CD4-positive, CD25-positive, alpha-beta regulatory T cell (primary cell): ENCODE results near the gene REEP3. TPM values are rescaled to one million over a fixed set of nuclear protein-coding genes. Genes with fewer than 3 reads are reported as not detected.

Source experiments
- ATAC-seq, 2 donors: fragments of 150-1000 bp; cut with Tn5 transposase; one replicate each; pipeline ENCODE4 v1.10.0; 2021; ENCODE audit warnings: low read depth in 2 of 2, moderate number of reproducible peaks in 2 of 2, moderate library complexity in 1 of 2
- DNase-seq, 3 donors: peaks; one replicate each; pipeline versions ENCODE4 v3.0.0 to v3.0.0-alpha.2; 2012 to 2022; ENCODE audit warnings: mixed read lengths in 1 of 3
- H3K27ac ChIP-seq: one replicate; pipeline ENCODE4 v1.7.0; 2013; ENCODE audit warnings: mild to moderate bottlenecking, low read length; ENCODE audit not compliant: insufficient read depth, poor library complexity, severe bottlenecking
- H3K27me3 ChIP-seq: one replicate; pipeline ENCODE4 v1.7.0; 2013; ENCODE audit warnings: low read length; ENCODE audit not compliant: control insufficient read depth, insufficient read depth
- H3K36me3 ChIP-seq: one replicate; pipeline ENCODE4 v1.7.0; 2013; ENCODE audit warnings: mild to moderate bottlenecking, low read length, moderate library complexity; ENCODE audit not compliant: control insufficient read depth, insufficient read depth
- H3K4me1 ChIP-seq: 2 replicates; pipeline ENCODE4 v1.7.0; 2013; ENCODE audit warnings: mild to moderate bottlenecking, low read length; ENCODE audit not compliant: insufficient read depth, control insufficient read depth, poor library complexity, severe bottlenecking
- H3K4me3 ChIP-seq: one replicate; pipeline ENCODE4 v1.7.0; 2013; ENCODE audit warnings: low read depth, mild to moderate bottlenecking, low read length, moderate library complexity
- H3K9me3 ChIP-seq, 2 experiments: 1 replicate in 1 of 2; 2 replicates in 1 of 2; pipeline ENCODE4 v1.7.0; 2013; ENCODE audit warnings: low read length in 2 of 2, mild to moderate bottlenecking in 1 of 2, moderate library complexity in 1 of 2; ENCODE audit not compliant: control insufficient read depth in 2 of 2
- H3K27ac Mint-ChIP-seq, 3 donors: one replicate each; pipeline ENCODE4 v1.8.0; 2020 to 2022; ENCODE audit warnings: mild to moderate bottlenecking in 3 of 3, mixed read lengths in 3 of 3, moderate library complexity in 2 of 3
- H3K27me3 Mint-ChIP-seq: one replicate; pipeline ENCODE4 v1.8.0; 2022; ENCODE audit warnings: mild to moderate bottlenecking, mixed read lengths
- H3K36me3 Mint-ChIP-seq: one replicate; pipeline ENCODE4 v1.8.0; 2020; ENCODE audit warnings: mixed read lengths
- H3K4me1 Mint-ChIP-seq, 4 donors: one replicate each; pipeline ENCODE4 v1.8.0; 2020 to 2022; ENCODE audit warnings: mixed read lengths in 4 of 4, mild to moderate bottlenecking in 1 of 4
- H3K4me3 Mint-ChIP-seq, 4 donors: one replicate each; pipeline ENCODE4 v1.8.0; 2020 to 2022; ENCODE audit warnings: mild to moderate bottlenecking in 4 of 4, mixed read lengths in 4 of 4, moderate library complexity in 3 of 4
- H3K9me3 Mint-ChIP-seq, 7 donors: one replicate each; pipeline ENCODE4 v1.8.0; 2020 to 2022; ENCODE audit warnings: mixed read lengths in 7 of 7, mild to moderate bottlenecking in 3 of 7, moderate library complexity in 2 of 7
- polyA plus RNA-seq, 4 donors: library from polyadenylated mRNA; unstranded; fragments of 300-500 nt; fragmentation: Illumina TruSeq; gene quantifications; one replicate each; pipeline ENCODE4 v1.2.3, GENCODE V29; 2021
- total RNA-seq: library from RNA; stranded (reverse); gene quantifications from one replicate; pipeline ENCODE4 v1.2.3, GENCODE V29; 2022

REEP3 gene
- total and polyA plus RNA-seq, 5 donors from 2014 or later: 12.7 to 21.2 (median 17.6) TPM

GRCh38 chr10:63633677-63634487, 112.7 kb downstream of the REEP3 start:
- H3K36me3 Mint-ChIP-seq: no peaks in the 10 kb centered on the region
- Histone ChIP-seq H3K9me3 (no peaks in the 10 kb centered on the region), H3K27me3 (no peaks in the 10 kb centered on the region), H3K4me3 (no peak overlapping the region), H3K27ac (no peak overlapping the region), H3K4me1 (peaks cover 16% of the 10 kb centered on the region), H3K36me3 (no peaks in the 10 kb centered on the region)
- H3K9me3 Mint-ChIP-seq: peaks cover 0 to 1% (median 0%) of the 10 kb centered on the region in 7 donors
- no peak for ATAC-seq
- DNase-seq: no peak
- H3K27me3 Mint-ChIP-seq: no peaks in the 10 kb centered on the region
- H3K4me1 Mint-ChIP-seq: peaks cover 0 to 17% (median 13%) of the 10 kb centered on the region in 4 donors
- H3K27ac Mint-ChIP-seq: peak overlapping the region in 1 of 3 donors; percentile 0
- peak overlapping the region in 2 of 4 donors; percentile 16 to 70 for H3K4me3 Mint-ChIP-seq

GRCh38 chr10:63634488-63635065, 113.4 kb downstream of the REEP3 start:
- Histone ChIP-seq H3K27ac (no peak overlapping the region), H3K9me3 (no peaks in the 10 kb centered on the region), H3K36me3 (no peaks in the 10 kb centered on the region), H3K4me1 (peaks cover 10% of the 10 kb centered on the region), H3K4me3 (no peak overlapping the region), H3K27me3 (no peaks in the 10 kb centered on the region)
- Mint-ChIP-seq H3K27me3 (no peaks in the 10 kb centered on the region), H3K27ac (no peak overlapping the region), H3K36me3 (no peaks in the 10 kb centered on the region), H3K4me1 (peaks cover 0 to 10% (median 6%) of the 10 kb centered on the region in 4 donors), H3K4me3 (no peak overlapping the region), H3K9me3 (peaks cover 0 to 1% (median 0%) of the 10 kb centered on the region in 7 donors)
- no peak for DNase-seq
- ATAC-seq: no peak

- Histone ChIP-seq H3K9me3 (no peaks in the 10 kb centered on the region), H3K4me1 (no peaks in the 10 kb centered on the region), H3K36me3 (no peaks in the 10 kb centered on the region), H3K27ac (no peak overlapping the region), H3K27me3 (no peaks in the 10 kb centered on the region), H3K4me3 (no peak overlapping the region)
- Mint-ChIP-seq H3K36me3 (no peaks in the 10 kb centered on the region), H3K4me3 (no peak overlapping the region), H3K4me1 (no peaks in the 10 kb centered on the region), H3K27ac (no peak overlapping the region), H3K9me3 (peaks cover 0 to 1% (median 0%) of the 10 kb centered on the region in 7 donors), H3K27me3 (no peaks in the 10 kb centered on the region)
- ATAC-seq (no peak), DNase-seq (no peak)
Observed at GRCh38 chr10:63636812-63637211, 115.6 kb downstream of the REEP3 start.

DNA sequence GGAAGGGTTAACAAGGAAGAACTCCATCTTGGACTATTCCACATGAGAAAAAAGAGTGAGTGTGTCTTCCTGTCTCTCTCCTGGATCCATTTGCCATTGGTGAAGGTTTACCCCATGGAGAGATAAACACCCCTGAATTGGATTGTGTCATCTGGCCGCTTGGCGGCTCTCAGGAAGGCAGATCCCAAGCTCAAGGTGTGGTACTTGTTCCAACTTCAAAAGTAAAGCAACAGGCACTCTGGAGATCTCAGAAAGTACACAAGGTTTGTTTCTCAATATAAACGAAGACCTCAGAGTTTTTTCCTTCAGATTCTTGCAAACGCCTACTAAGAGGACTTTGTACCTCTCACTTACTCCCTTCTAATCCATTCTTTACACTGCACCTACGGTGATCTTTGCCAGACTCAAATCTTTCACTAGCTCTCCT, 116.7 kb downstream of the REEP3 start:
- Mint-ChIP-seq H3K36me3 (no peaks in the 10 kb centered on the region), H3K27me3 (no peaks in the 10 kb centered on the region), H3K9me3 (peaks cover 0 to 1% (median 0%) of the 10 kb centered on the region in 7 donors), H3K4me1 (no peaks in the 10 kb centered on the region), H3K4me3 (peak overlapping the region in 1 of 4 donors; percentile 15), H3K27ac (no peak overlapping the region)
- no peak overlapping the region for H3K4me3 ChIP-seq
- ATAC-seq: no peak
- H3K27me3 ChIP-seq: no peaks in the 10 kb centered on the region
- H3K36me3 ChIP-seq: no peaks in the 10 kb centered on the region
- no peak overlapping the region for H3K27ac ChIP-seq
- H3K9me3 ChIP-seq: no peaks in the 10 kb centered on the region
- no peak for DNase-seq
- no peaks in the 10 kb centered on the region for H3K4me1 ChIP-seq

DNA sequence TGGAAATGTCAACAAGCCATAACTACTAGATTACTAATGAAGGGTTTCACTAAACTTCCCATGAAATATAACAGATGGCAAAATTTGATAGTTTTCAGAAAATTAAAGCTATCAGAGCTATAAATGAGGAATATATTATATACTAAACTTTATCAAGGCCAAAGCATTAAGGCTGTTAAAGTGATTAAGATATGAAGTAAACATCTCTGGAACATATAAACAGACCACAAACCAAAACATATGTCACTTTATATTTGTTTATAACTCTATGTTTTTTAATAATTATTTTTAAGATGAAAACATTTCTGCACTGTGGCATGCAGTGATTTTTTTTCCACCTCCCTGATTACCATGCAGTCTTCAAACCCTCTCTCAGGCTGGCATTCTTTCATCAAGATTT, 120.2 kb downstream of the REEP3 start:
- DNase-seq (no peak), ATAC-seq (no peak)
- no peaks in the 10 kb centered on the region for H3K9me3 ChIP-seq
- H3K4me3 Mint-ChIP-seq: no peak overlapping the region
- H3K36me3 Mint-ChIP-seq: no peaks in the 10 kb centered on the region
- peaks cover 0 to 6% (median 3%) of the 10 kb centered on the region in 4 donors for H3K4me1 Mint-ChIP-seq
- H3K4me3 ChIP-seq: no peak overlapping the region
- H3K27me3 ChIP-seq: no peaks in the 10 kb centered on the region
- H3K4me1 ChIP-seq: no peaks in the 10 kb centered on the region
- no peak overlapping the region for H3K27ac ChIP-seq
- H3K9me3 Mint-ChIP-seq: no peaks in the 10 kb centered on the region
- H3K36me3 ChIP-seq: no peaks in the 10 kb centered on the region
- H3K27me3 Mint-ChIP-seq: no peaks in the 10 kb centered on the region
- no peak overlapping the region for H3K27ac Mint-ChIP-seq

DNA sequence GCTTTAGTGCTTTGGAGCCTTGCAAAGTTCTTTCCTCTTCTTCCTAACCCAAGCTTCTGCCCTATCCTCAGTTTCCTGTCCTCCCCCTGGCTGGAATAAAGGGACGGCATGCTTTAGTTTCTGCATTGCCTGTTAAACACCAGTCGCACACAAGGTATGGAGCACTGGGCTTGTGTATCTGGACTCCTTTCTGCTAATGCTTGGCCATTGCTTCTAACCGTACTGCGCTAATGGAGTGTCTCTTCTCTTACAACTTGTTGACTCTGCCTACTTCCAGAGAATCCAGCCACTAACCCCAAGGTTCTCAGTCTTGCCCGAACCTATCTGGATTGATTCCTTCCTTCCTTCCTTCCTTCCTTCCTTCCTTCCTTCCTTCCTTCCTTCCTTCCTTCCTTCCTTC, 120.6 kb downstream of the REEP3 start:
- no peak overlapping the region for H3K27ac Mint-ChIP-seq
- no peaks in the 10 kb centered on the region for H3K36me3 Mint-ChIP-seq

DNA sequence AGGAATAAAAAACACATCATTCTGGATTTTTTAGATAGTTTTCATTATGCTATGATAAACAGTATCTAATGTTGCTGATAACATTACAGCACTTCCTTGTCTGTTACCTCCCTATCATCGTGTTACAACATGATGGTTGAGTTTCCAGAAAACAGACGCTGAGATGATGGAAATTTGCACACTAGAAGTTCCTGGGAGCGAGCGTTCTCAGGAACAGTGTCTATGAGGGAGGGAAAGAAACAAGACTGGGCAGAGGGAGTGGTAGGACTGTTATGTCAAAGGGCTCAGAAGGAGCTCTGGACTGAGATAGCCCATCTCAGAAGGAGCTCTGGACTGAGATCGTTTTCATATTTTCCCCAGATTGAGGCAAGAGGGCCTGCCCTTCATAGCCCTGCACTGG, 121.6 kb downstream of the REEP3 start:
- Histone ChIP-seq H3K4me3 (no peak overlapping the region), H3K36me3 (no peaks in the 10 kb centered on the region), H3K27ac (no peak overlapping the region), H3K9me3 (no peaks in the 10 kb centered on the region), H3K4me1 (no peaks in the 10 kb centered on the region), H3K27me3 (no peaks in the 10 kb centered on the region)
- H3K4me1 Mint-ChIP-seq: peaks cover 0 to 6% (median 3%) of the 10 kb centered on the region in 4 donors
- H3K27me3 Mint-ChIP-seq: no peaks in the 10 kb centered on the region
- H3K9me3 Mint-ChIP-seq: peaks cover 0 to 2% (median 0%) of the 10 kb centered on the region in 7 donors
- no peaks in the 10 kb centered on the region for H3K36me3 Mint-ChIP-seq
- ATAC-seq: no peak
- no peak overlapping the region for H3K4me3 Mint-ChIP-seq
- DNase-seq: no peak
- no peak overlapping the region for H3K27ac Mint-ChIP-seq

More for the DNA sequence above, 120.6 kb downstream of the REEP3 start:
- no peaks in the 10 kb centered on the region for H3K4me1 ChIP-seq
- DNase-seq (no peak), ATAC-seq (no peak)
- H3K9me3 ChIP-seq: no peaks in the 10 kb centered on the region
- Mint-ChIP-seq H3K9me3 (no peaks in the 10 kb centered on the region), H3K4me1 (peaks cover 0 to 6% (median 3%) of the 10 kb centered on the region in 4 donors), H3K4me3 (no peak overlapping the region), H3K27me3 (no peaks in the 10 kb centered on the region)
- H3K4me3 ChIP-seq: no peak overlapping the region
- H3K36me3 ChIP-seq: no peaks in the 10 kb centered on the region
- H3K27ac ChIP-seq: no peak overlapping the region
- H3K27me3 ChIP-seq: no peaks in the 10 kb centered on the region
